ENCODE results near the gene TNNI3K. TPM values are rescaled to one million over a fixed set of nuclear protein-coding genes. Genes with fewer than 3 reads are reported as not detected.

The TNNI3K gene
- total and polyA plus RNA-seq, 10 of the 15 experiments (the other 5 are each of a cell fraction or from before 2014, with no cell fraction given) = 0.14 to 1.6 (median 0.44) TPM; not detected in 4

- CTCF ChIA-PET = interaction anchor here (0.6 to 1.0 kb wide), 2 partner anchors 18 to 197 kb away, joined by 3 to 4 read pairs; no protein-coding TSS in a partner anchor
- Histone ChIP-seq H3K4me1 (ENCODE audit: control insufficient read depth, insufficient read depth, low read length) (no peaks in the 10 kb centered on the region), H2AFZ (ENCODE audit: control insufficient read depth, low read depth, low read length) (no peak overlapping the region), H3K4me3 (no peak overlapping the region), H3K36me3 (ENCODE audit: control insufficient read depth in 2 of 2, insufficient read depth in 2 of 2, low read length in 1 of 2) (no peaks in the 10 kb centered on the region), H3K27ac (ENCODE audit: control insufficient read depth, insufficient read depth) (no peak overlapping the region), H3K79me2 (ENCODE audit: control insufficient read depth, insufficient read depth, low read length) (no peaks in the 10 kb centered on the region), H3K9me3 (replicated peaks; ENCODE audit: control insufficient read depth, insufficient read depth, low read length) (no peaks in the 10 kb centered on the region), H3K9ac (ENCODE audit: control insufficient read depth, insufficient read depth, low read length) (no peak overlapping the region), H3K27me3 (replicated peaks in 1 of 2; ENCODE audit: control insufficient read depth in 2 of 2, insufficient read depth in 2 of 2, low read length in 1 of 2) (no peaks in the 10 kb centered on the region; a peak in 1 of 4 replicates), H3K4me2 (ENCODE audit: control insufficient read depth, insufficient read depth) (no peak overlapping the region), H4K20me1 (ENCODE audit: control insufficient read depth, insufficient read depth) (no peaks in the 10 kb centered on the region)
- ATAC-seq = no peak
- in situ Hi-C loops (cut with MboI) (no loop called here), intact Hi-C loops (cut with micrococcal nuclease; ENCODE audit: unreplicated experiment) (no loop called here)
- POLR2A ChIA-PET = no interaction called here
- TF ChIP-seq SP1 (IDR thresholded peaks at IDR 0.05; ENCODE audit: low read depth, low read length) = no peak
- no peak for TF ChIP-seq ZNF274 (IDR thresholded peaks at IDR 0.05; ENCODE audit: insufficient read depth, insufficient read length)
- TF ChIP-seq MXI1 (IDR thresholded peaks at IDR 0.05; ENCODE audit: low read depth, low read length) = no peak
- no peak for DNase-seq (ENCODE audit: low read depth, low spot score)
- no peak for FAIRE-seq
- 0% methylated on average over 1 of the region's 1 CpG for WGBS (ENCODE audit: insufficient coverage, insufficient replicate concordance, low lambda C conversion rate, missing lambda C conversion rate)
- SMC1A ChIA-PET (ENCODE audit: uncharacterized antibody, unreplicated experiment) = interaction anchor here (0.7 to 1.5 kb wide), 2 partner anchors 13 to 18 kb away, joined by 3 to 4 read pairs; no protein-coding TSS in a partner anchor
- RAD21 ChIA-PET (ENCODE audit: unreplicated experiment) = no interaction called here
- no TSS peak for BruUV-seq (replicated peaks)
Measured at GRCh38 chr1:74486036-74486435, 250.8 kb downstream of the TNNI3K start.

DNA sequence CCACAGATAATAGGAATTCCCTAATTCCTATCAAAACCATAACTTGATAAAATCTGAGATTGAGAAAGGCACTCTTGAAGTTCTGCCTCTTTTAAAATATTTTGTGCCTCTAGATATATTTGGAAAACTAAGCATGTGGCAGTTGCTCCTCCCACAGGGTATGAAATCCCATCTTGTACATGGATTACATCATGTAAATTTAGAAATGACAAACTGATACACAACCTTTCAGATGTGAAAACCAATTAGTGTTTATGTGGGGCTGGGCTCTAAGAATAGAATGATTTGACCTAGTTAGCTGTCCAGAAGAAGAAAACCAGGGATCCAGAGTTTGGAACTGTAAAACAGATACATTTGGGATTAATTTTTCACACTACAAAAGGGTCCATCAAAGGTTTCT lies 261.5 kb downstream of the TNNI3K start:
- no TSS peak for BruUV-seq (replicated peaks)
- Histone ChIP-seq H3K27me3 (replicated peaks in 1 of 2; ENCODE audit: control insufficient read depth in 2 of 2, insufficient read depth in 2 of 2, low read length in 1 of 2) (no peaks in the 10 kb centered on the region), H3K4me3 (no peak overlapping the region), H3K4me1 (ENCODE audit: control insufficient read depth, insufficient read depth, low read length) (no peaks in the 10 kb centered on the region), H3K9ac (ENCODE audit: control insufficient read depth, insufficient read depth, low read length) (no peak overlapping the region), H3K79me2 (ENCODE audit: control insufficient read depth, insufficient read depth, low read length) (no peaks in the 10 kb centered on the region), H3K4me2 (ENCODE audit: control insufficient read depth, insufficient read depth) (no peak overlapping the region), H3K27ac (ENCODE audit: control insufficient read depth, insufficient read depth) (no peak overlapping the region), H4K20me1 (ENCODE audit: control insufficient read depth, insufficient read depth) (no peaks in the 10 kb centered on the region), H3K36me3 (ENCODE audit: control insufficient read depth in 2 of 2, insufficient read depth in 2 of 2, low read length in 1 of 2) (no peaks in the 10 kb centered on the region), H3K9me3 (replicated peaks; ENCODE audit: control insufficient read depth, insufficient read depth, low read length) (no peaks in the 10 kb centered on the region), H2AFZ (ENCODE audit: control insufficient read depth, low read depth, low read length) (no peak overlapping the region)
- ChIA-PET CTCF (no interaction called here), POLR2A (no interaction called here), RAD21 (ENCODE audit: unreplicated experiment) (no interaction called here), SMC1A (ENCODE audit: uncharacterized antibody, unreplicated experiment) (no interaction called here)
- in situ Hi-C loops (cut with MboI) = no loop called here
- ATAC-seq = no peak
- DNase-seq (ENCODE audit: low read depth, low spot score) = no peak
- intact Hi-C loops (cut with micrococcal nuclease; ENCODE audit: unreplicated experiment) = no loop called here
- TF ChIP-seq CREB1 (IDR thresholded peaks at IDR 0.05; ENCODE audit: low read depth) = no peak
- no peak for TF ChIP-seq NFYB (IDR thresholded peaks at IDR 0.05; ENCODE audit: insufficient read depth, low read depth, low read length)
- no peak for TF ChIP-seq JUND (IDR thresholded peaks at IDR 0.05; ENCODE audit: low read depth, low read length)
- no peak for TF ChIP-seq RUNX3 (IDR thresholded peaks at IDR 0.05; ENCODE audit: low read length)
- no peak for TF ChIP-seq RELA (IDR thresholded peaks at IDR 0.05; ENCODE audit: borderline replicate concordance, partially characterized antibody)
- TF ChIP-seq TAF1 (IDR thresholded peaks at IDR 0.05; ENCODE audit: borderline replicate concordance, low read depth, low read length) = no peak
- no peak for TF ChIP-seq ZNF207 (IDR thresholded peaks at IDR 0.05; ENCODE audit: borderline replicate concordance)
- no peak for TF ChIP-seq RAD51 (IDR thresholded peaks at IDR 0.05)
- TF ChIP-seq BHLHE40 (IDR thresholded peaks at IDR 0.05; ENCODE audit: borderline replicate concordance in 1 of 2, low read depth in 2 of 2, low read length in 1 of 2) = no peak
- no peak for TF ChIP-seq CHD2 (IDR thresholded peaks at IDR 0.05; ENCODE audit: borderline replicate concordance, low read depth, low read length)
- no peak for TF ChIP-seq CEBPB (IDR thresholded peaks at IDR 0.05; ENCODE audit: borderline replicate concordance in 1 of 2, low read depth in 2 of 2, low read length in 2 of 2)
- TF ChIP-seq MTA3 (IDR thresholded peaks at IDR 0.05; ENCODE audit: borderline replicate concordance, low read length) = no peak
- no peak for TF ChIP-seq MXI1 (IDR thresholded peaks at IDR 0.05; ENCODE audit: low read depth, low read length)
- no peak for FAIRE-seq

Measured in GM12878 (cell line).